Measurements from ENCODE around the gene CLDN15. TPM values are rescaled to one million over a fixed set of nuclear protein-coding genes. Genes with fewer than 3 reads are reported as not detected.
A peak's percentile ranks its signal among the peaks of the same experiment; 100 is the strongest.
"Not testable (repeated sequence)": the region's sequence is repeated elsewhere in the genome, so short reads cannot be mapped to it uniquely, and the experiment has no call there.

The CLDN15 gene
- total RNA-seq, 4 donors from 2014 or later, result 27.2 to 58.5 (median 45.4) TPM

- no peak overlapping the region for H3K27ac ChIP-seq
- H3K4me3 ChIP-seq, result no peak overlapping the region
- intact Hi-C loops (cut with DNase I; ENCODE audit: low total_unique reads) (no loop called here), in situ Hi-C loops (cut with MboI; ENCODE audit: low pct_ligation_motif_present in 1 of 4, low pct_unique_long_range_greater_than_20kb in 1 of 4, low sequenced_read_pairs in 3 of 4) (no loop called here)
- TF ChIP-seq, protein P1, sequence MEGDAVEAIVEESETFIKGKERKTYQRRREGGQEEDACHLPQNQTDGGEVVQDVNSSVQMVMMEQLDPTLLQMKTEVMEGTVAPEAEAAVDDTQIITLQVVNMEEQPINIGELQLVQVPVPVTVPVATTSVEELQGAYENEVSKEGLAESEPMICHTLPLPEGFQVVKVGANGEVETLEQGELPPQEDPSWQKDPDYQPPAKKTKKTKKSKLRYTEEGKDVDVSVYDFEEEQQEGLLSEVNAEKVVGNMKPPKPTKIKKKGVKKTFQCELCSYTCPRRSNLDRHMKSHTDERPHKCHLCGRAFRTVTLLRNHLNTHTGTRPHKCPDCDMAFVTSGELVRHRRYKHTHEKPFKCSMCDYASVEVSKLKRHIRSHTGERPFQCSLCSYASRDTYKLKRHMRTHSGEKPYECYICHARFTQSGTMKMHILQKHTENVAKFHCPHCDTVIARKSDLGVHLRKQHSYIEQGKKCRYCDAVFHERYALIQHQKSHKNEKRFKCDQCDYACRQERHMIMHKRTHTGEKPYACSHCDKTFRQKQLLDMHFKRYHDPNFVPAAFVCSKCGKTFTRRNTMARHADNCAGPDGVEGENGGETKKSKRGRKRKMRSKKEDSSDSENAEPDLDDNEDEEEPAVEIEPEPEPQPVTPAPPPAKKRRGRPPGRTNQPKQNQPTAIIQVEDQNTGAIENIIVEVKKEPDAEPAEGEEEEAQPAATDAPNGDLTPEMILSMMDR (IDR thresholded peaks at IDR 0.05), result no peak
- TF ChIP-seq POLR2A (IDR thresholded peaks at IDR 0.05), result no peak
- no peak for TF ChIP-seq POLR2AphosphoS5 (IDR thresholded peaks at IDR 0.05)
- no peak for TF ChIP-seq EP300 (IDR thresholded peaks at IDR 0.05; ENCODE audit: low read depth)
- H3K4me1 ChIP-seq, result no peaks in the 10 kb centered on the region
- H3K9me3 ChIP-seq, result no peaks in the 10 kb centered on the region
- 20 to 58% methylated on average over 1 to 7 of the region's 7 CpGs for WGBS, 2 donors (ENCODE audit: low coverage in 1 of 2)
- H3K27me3 ChIP-seq, result peaks cover 17% of the 10 kb centered on the region
- no peaks in the 10 kb centered on the region for H3K36me3 ChIP-seq
- no peak for DNase-seq
Observed at GRCh38 chr7:101258243-101258731, 20.7 kb upstream of the CLDN15 start.

GRCh38 chr7:101255796-101256195 is 18.2 kb upstream of the CLDN15 start:
- WGBS, 2 donors (ENCODE audit: low coverage in 1 of 2), result 58 to 62% methylated on average over 4 of the region's 4 CpGs
- Histone ChIP-seq H3K27ac (no peak overlapping the region), H3K4me1 (peaks cover 6 to 15% (median 10%) of the 10 kb centered on the region in 4 donors), H3K9me3 (no peaks in the 10 kb centered on the region), H3K27me3 (peaks cover 13% of the 10 kb centered on the region), H3K4me3 (no peak overlapping the region), H3K36me3 (no peaks in the 10 kb centered on the region)
- in situ Hi-C loops (cut with MboI; ENCODE audit: low pct_ligation_motif_present in 1 of 4, low pct_unique_long_range_greater_than_20kb in 1 of 4, low sequenced_read_pairs in 3 of 4), result no loop called here
- no peak for DNase-seq
- intact Hi-C loops (cut with DNase I; ENCODE audit: low total_unique reads), result no loop called here
- TF ChIP-seq, protein P1 (IDR thresholded peaks at IDR 0.05), result no peak
- TF ChIP-seq POLR2AphosphoS5 (IDR thresholded peaks at IDR 0.05), result no peak
- no peak for TF ChIP-seq EP300 (IDR thresholded peaks at IDR 0.05; ENCODE audit: low read depth)
- TF ChIP-seq POLR2A (IDR thresholded peaks at IDR 0.05), result no peak

DNA sequence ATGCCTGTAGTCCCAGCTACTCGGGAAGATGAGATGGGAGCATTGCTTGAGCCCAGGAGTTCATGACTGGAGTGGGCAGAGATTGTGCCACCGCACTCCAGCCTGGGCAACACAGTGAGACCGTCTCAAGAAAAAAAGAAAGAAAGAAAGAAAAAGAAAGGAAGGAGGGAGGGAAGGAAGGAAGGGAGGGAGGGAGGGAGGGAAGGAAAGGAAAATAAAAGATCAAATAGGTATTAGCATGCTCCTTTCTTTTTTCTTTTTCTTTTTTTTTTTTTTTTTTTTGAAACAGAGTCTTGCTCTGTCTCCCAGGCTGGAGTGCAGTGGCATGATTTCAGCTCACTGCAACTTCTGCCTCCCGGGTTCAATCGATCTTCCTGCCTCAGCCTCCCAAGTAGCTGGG is 15.6 kb upstream of the CLDN15 start:
- in situ Hi-C loops (cut with MboI; ENCODE audit: low pct_ligation_motif_present in 1 of 4, low pct_unique_long_range_greater_than_20kb in 1 of 4, low sequenced_read_pairs in 3 of 4); H3K27me3 ChIP-seq; intact Hi-C loops (cut with DNase I; ENCODE audit: low total_unique reads); H3K4me3 ChIP-seq; H3K27ac ChIP-seq; DNase-seq; H3K9me3 ChIP-seq; H3K36me3 ChIP-seq: not testable (repeated sequence)
- 89 to 92% methylated on average over 4 to 5 of the region's 5 CpGs for WGBS, 2 donors (ENCODE audit: low coverage in 1 of 2)
- peaks cover 7 to 23% (median 18%) of the 10 kb centered on the region in 4 donors for H3K4me1 ChIP-seq

DNA sequence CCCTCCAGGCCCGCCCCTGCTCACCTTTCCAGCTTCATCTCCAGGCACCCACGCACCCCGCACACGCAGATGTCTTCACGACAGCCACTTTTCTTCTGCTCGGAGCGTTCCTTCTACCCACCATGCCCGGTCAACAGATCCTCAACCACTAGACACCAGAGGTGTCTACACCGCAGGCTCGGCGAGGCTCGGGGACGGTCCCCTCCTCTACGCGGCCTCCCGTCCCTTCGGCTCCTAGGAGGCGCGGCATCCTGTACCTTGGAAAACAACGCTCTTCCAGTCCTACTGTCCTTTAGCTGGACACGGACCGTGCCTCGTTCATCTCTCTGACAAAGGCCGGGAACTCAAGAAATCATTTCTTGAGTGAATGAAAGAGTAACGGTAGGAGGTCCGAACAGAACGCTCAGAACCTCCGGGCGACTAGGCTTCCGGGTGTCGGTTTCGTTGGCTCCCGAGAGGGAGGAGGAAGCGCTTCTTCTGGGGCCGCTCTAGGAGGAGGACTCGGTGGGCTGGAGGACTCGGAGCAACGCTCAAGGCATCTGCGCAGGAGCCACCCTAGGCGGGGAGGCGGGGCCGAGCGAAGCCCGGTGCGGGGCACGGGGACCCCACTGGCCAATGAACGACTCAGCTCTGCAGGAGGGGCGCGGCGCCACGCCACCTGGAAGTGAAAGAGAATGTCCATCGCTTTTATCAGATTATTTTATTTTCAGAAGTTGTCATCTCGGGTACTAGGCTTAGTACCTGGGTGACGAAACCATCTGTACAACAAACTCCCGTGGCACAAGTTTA is 14.5 kb upstream of the CLDN15 start:
- Histone ChIP-seq H3K4me3 (peak overlapping the region; percentile 34 to 84 (median 78)), H3K36me3 (no peaks in the 10 kb centered on the region), H3K27ac (peak overlapping the region; percentile 77 to 88 (median 83)), H3K4me1 (peaks cover 7 to 23% (median 18%) of the 10 kb centered on the region in 4 donors), H3K9me3 (no peaks in the 10 kb centered on the region), H3K27me3 (no peaks in the 10 kb centered on the region)
- in situ Hi-C loops (cut with MboI; ENCODE audit: low pct_ligation_motif_present in 1 of 4, low pct_unique_long_range_greater_than_20kb in 1 of 4, low sequenced_read_pairs in 3 of 4), result no loop called here
- TF ChIP-seq, protein P1 (IDR thresholded peaks at IDR 0.05), result no peak
- no peak for TF ChIP-seq EP300 (IDR thresholded peaks at IDR 0.05; ENCODE audit: low read depth)
- peak; percentile 59 to 88 (median 81) for TF ChIP-seq POLR2AphosphoS5 (IDR thresholded peaks at IDR 0.05)
- TF ChIP-seq POLR2A (IDR thresholded peaks at IDR 0.05), result peak; percentile 78
- WGBS, 2 donors (ENCODE audit: low coverage in 1 of 2), result 0 to 1% methylated on average over 11 to 55 of the region's 55 CpGs
- intact Hi-C loops (cut with DNase I; ENCODE audit: low total_unique reads), result no loop called here
- peak; percentile 99 for DNase-seq
